HepG2 (cell line): ENCODE measurements around the gene CNTROB. TPM values are rescaled to one million over a fixed set of nuclear protein-coding genes. Genes with fewer than 3 reads are reported as not detected.

ENCODE experiments used
- ELF4 ChIP-seq: sonication (generic); formaldehyde crosslinking; IDR thresholded peaks from 2 replicates; pipeline ENCODE4 v1.5.0; 2020; ENCODE audit warnings: missing genetic modification reagents, mild to moderate bottlenecking, moderate library complexity, borderline replicate concordance
- MXD3 ChIP-seq: IDR thresholded peaks from 2 replicates; pipeline ENCODE4 v1.6.1; 2016; ENCODE audit warnings: mild to moderate bottlenecking, missing biosample characterization, missing genetic modification reagents
- ZNF720 ChIP-seq: sonication (generic); formaldehyde crosslinking; IDR thresholded peaks from 2 replicates; pipeline ENCODE4 v1.4.0; 2020; ENCODE audit warnings: missing genetic modification reagents
- ZUFSP ChIP-seq: sonication (generic); formaldehyde crosslinking; IDR thresholded peaks from 2 replicates; pipeline ENCODE4 v1.9.0; 2021; ENCODE audit warnings: missing genetic modification reagents, mild to moderate bottlenecking, borderline replicate concordance
- polyA plus RNA-seq, 8 experiments: library from polyadenylated mRNA; depleted of rRNA in 3 of 8; stranded (reverse) in 7 of 8; unstranded in 1 of 8; fragments of >200 nt; fragmentation: Illumina TruSeq in 4 of 8; extraction: Trizol in 4 of 8; gene quantifications; 2 replicates each; pipeline versions ENCODE4 v1.2.1 to v1.2.3, GENCODE V29; 2011 to 2016; ENCODE audit warnings: low read depth in 4 of 8, missing spikeins in 1 of 8, mixed read lengths in 1 of 8; ENCODE audit not compliant: insufficient read depth in 1 of 8
- total RNA-seq, 5 experiments: library from RNA; depleted of rRNA; stranded (reverse); fragments of >200 nt; fragmentation: Illumina TruSeq; extraction: Trizol; gene quantifications; 2 replicates each; pipeline ENCODE4 v1.2.3, GENCODE V29; 2016; ENCODE audit warnings: low read depth in 1 of 5
- TF ChIP-seq, protein P1 (sequence below): sonication (generic); formaldehyde crosslinking; IDR thresholded peaks from 2 replicates; pipeline ENCODE4 v1.9.0; 2021; ENCODE audit warnings: missing genetic modification reagents, borderline replicate concordance

CNTROB gene
- total and polyA plus RNA-seq, 2 of the 13 experiments (the other 11 are each of a cell fraction or from before 2014, with no cell fraction given), result 21.2 to 24.1 TPM

- TF ChIP-seq, protein P1, sequence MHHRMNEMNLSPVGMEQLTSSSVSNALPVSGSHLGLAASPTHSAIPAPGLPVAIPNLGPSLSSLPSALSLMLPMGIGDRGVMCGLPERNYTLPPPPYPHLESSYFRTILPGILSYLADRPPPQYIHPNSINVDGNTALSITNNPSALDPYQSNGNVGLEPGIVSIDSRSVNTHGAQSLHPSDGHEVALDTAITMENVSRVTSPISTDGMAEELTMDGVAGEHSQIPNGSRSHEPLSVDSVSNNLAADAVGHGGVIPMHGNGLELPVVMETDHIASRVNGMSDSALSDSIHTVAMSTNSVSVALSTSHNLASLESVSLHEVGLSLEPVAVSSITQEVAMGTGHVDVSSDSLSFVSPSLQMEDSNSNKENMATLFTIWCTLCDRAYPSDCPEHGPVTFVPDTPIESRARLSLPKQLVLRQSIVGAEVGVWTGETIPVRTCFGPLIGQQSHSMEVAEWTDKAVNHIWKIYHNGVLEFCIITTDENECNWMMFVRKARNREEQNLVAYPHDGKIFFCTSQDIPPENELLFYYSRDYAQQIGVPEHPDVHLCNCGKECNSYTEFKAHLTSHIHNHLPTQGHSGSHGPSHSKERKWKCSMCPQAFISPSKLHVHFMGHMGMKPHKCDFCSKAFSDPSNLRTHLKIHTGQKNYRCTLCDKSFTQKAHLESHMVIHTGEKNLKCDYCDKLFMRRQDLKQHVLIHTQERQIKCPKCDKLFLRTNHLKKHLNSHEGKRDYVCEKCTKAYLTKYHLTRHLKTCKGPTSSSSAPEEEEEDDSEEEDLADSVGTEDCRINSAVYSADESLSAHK (CRISPR knock-in tag), result no peak
- no peak for TF ChIP-seq ELF4 (CRISPR knock-in tag)
- TF ChIP-seq ZNF720, result no peak
- TF ChIP-seq MXD3 (CRISPR knock-in tag), result no peak
- no peak for TF ChIP-seq ZUFSP (CRISPR knock-in tag)
These were observed 43.7 kb upstream of the CNTROB start, which contains the start of gene CHD3 (continued) for GRCh38 chr17:7888184-7888920.
